GM21515 (cell line): ENCODE results near the gene TAS2R19.

Experiments
- ATAC-seq: cut with Tn5 transposase; IDR thresholded peaks from one replicate; pipeline ENCODE4 v1.9.1; 2021; ENCODE audit not compliant: unreplicated experiment

TAS2R19 gene

DNA sequence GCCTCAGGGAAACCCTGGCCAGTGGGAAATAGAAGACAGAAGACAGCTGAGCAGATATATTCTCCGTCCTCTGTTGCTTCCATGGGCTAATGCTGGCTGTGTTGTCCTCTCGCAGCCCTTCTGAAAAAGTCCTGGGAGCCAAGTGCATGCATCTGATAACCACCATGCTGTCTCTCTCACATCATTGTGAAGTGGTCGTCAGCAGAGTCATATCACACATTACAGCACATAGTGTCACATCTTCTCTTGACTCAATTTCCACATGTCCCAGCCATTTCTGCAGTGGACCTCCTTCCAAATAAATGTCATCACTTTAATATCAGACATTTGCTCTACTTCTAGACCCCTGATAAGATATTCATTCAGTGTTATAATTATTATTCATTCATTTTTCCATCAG lies 28.1 kb downstream of the TAS2R19 start:
- no peak for ATAC-seq

DNA sequence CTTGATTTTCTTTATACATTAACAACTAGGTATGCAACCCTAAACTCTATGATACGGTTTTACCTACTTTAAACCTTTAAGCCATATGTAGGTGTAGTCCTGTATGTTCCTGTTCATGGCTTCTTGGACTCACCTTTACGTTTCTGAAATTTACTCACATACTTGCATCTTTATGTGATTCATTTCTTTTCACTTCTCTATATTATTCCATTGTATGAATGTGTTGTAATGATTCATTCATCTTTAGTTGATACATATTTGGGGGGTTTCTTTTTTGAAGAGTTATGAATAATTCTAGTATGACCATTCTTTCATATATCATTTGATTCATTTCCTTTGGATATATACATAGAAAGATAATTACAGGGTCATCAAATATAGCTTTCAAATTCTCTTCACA lies 33.3 kb downstream of the TAS2R19 start:
- ATAC-seq: no peak

DNA sequence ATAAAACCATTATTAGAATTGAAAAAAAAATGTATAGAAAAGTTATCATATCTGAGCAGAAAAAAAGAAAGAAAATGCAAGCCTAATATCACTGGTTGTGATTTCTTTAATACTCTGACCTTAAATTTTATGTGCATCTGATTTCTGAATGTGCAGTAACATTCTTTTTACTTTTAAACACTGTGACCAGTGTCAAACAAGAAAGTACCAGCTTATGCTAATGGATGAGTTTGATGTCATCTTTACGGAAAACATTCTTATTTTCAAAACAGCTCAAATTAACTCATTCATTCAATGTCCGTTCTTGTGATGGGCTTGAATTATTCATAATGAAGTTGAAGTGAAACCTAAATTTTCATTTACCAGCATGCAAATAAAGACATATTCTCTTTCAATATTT lies 35.6 kb downstream of the TAS2R19 start, which contains the start of gene TAS2R50:
Gene TAS2R50 (minus strand): TSS at position 101 of the 400 bp plus-strand sequence. CDS start 52 bp downstream, at position 49.
- ATAC-seq: no peak

DNA sequence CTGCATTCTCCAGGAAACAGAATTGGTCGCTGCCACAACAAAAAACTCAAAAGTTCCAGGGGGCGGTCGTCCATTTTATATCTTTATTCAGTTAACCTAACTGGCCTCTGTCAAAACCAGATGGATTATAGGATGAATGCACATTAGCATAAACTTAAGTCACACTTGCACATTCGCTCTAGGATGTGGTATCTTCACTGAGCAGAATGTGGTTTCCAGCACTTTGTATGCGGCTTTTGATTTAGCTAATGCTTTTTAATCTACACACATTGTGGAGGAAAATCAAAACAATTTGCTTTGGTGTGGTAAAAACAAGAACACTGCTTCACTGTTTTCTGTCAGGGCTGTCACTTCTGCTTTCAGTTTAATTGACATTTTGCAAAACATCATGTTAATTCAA lies 40.2 kb downstream of the TAS2R19 start:
- no peak for ATAC-seq

DNA sequence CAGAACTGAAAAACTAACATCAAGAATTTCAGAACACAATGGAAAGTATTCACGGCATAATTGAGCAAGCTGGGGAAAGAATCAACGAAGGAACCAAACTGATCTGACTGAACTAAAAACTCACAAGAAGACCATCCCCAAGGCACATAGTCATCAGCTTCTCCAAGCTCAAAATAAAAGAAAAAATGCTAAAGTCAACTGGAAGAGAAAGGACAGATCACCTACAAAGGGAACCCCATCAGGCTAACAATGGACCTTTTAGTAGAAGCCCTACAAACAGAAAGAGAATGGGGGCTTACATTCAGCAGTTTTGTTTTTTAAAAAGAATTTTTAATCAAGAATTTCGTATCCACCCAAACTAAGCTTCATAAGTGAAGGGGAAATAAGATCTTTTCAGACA lies 47.5 kb downstream of the TAS2R19 start:
- ATAC-seq: no peak
